Measurements from ENCODE around the gene BPIFB6.

The BPIFB6 gene

DNA sequence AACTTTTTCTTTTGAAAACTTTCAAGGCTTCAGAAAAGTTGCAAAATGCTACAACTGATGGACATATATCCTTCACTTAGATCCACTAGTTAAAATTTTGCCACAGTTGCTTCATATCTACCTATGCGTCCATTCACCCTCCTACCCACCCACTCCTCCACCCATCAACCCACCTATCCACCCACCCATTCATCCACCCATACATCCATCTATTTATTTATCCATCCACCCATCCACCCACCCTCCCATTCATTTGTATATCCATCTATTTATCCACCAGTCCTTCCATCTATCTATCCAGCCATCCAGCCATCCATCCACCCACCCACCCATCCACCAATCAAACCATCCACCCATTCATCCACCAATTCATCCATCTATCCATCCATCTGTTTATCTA lies 61.6 kb downstream of the BPIFB6 start:
- TF ChIP-seq, protein P1, sequence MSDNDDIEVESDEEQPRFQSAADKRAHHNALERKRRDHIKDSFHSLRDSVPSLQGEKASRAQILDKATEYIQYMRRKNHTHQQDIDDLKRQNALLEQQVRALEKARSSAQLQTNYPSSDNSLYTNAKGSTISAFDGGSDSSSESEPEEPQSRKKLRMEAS (IDR thresholded peaks at IDR 0.05) = no peak
- TF ChIP-seq YY1 (IDR thresholded peaks at IDR 0.05; ENCODE audit: low read depth) = no peak
- TF ChIP-seq CEBPB (IDR thresholded peaks at IDR 0.05) = no peak
- TF ChIP-seq CREB1 (IDR thresholded peaks at IDR 0.05; ENCODE audit: low read depth) = no peak
- TF ChIP-seq ZBTB7A (IDR thresholded peaks at IDR 0.05; ENCODE audit: low read depth) = no peak
- no peak for TF ChIP-seq FOXM1 (IDR thresholded peaks at IDR 0.05; ENCODE audit: borderline replicate concordance, low read depth)
- TF ChIP-seq, protein P2, sequence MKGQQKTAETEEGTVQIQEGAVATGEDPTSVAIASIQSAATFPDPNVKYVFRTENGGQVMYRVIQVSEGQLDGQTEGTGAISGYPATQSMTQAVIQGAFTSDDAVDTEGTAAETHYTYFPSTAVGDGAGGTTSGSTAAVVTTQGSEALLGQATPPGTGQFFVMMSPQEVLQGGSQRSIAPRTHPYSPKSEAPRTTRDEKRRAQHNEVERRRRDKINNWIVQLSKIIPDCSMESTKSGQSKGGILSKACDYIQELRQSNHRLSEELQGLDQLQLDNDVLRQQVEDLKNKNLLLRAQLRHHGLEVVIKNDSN (IDR thresholded peaks at IDR 0.05) = no peak
- no peak for TF ChIP-seq TAF1 (IDR thresholded peaks at IDR 0.05; ENCODE audit: low read depth)
- TF ChIP-seq NFIC (IDR thresholded peaks at IDR 0.05) = no peak
- TF ChIP-seq TEAD4 (IDR thresholded peaks at IDR 0.05) = no peak
- TF ChIP-seq EP300 (IDR thresholded peaks at IDR 0.05; ENCODE audit: borderline replicate concordance) = no peak
- no peak for TF ChIP-seq EGR1 (IDR thresholded peaks at IDR 0.05)
- no peak for TF ChIP-seq RAD21 (IDR thresholded peaks at IDR 0.05; ENCODE audit: low read depth)
- TF ChIP-seq TCF12 (IDR thresholded peaks at IDR 0.05; ENCODE audit: low read depth) = no peak
- TF ChIP-seq, protein P3, sequence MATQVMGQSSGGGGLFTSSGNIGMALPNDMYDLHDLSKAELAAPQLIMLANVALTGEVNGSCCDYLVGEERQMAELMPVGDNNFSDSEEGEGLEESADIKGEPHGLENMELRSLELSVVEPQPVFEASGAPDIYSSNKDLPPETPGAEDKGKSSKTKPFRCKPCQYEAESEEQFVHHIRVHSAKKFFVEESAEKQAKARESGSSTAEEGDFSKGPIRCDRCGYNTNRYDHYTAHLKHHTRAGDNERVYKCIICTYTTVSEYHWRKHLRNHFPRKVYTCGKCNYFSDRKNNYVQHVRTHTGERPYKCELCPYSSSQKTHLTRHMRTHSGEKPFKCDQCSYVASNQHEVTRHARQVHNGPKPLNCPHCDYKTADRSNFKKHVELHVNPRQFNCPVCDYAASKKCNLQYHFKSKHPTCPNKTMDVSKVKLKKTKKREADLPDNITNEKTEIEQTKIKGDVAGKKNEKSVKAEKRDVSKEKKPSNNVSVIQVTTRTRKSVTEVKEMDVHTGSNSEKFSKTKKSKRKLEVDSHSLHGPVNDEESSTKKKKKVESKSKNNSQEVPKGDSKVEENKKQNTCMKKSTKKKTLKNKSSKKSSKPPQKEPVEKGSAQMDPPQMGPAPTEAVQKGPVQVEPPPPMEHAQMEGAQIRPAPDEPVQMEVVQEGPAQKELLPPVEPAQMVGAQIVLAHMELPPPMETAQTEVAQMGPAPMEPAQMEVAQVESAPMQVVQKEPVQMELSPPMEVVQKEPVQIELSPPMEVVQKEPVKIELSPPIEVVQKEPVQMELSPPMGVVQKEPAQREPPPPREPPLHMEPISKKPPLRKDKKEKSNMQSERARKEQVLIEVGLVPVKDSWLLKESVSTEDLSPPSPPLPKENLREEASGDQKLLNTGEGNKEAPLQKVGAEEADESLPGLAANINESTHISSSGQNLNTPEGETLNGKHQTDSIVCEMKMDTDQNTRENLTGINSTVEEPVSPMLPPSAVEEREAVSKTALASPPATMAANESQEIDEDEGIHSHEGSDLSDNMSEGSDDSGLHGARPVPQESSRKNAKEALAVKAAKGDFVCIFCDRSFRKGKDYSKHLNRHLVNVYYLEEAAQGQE (IDR thresholded peaks at IDR 0.05; ENCODE audit: low read depth) = no peak

DNA sequence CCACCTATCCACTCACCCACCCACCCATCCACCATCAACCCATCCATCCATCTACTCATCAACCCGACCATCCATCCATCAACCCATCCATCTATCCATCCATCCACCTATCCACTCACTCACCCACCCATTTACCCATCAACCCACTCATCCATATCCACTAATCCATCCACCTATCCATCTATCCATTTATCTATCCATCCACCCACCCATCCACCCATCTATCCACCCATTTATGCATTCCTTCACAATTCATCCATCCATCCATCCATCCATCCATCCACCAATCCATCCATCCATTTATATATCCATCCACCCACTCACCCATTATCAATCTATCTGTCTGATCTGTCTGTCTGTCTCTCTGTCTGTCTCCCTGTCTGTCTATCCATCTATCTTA lies 62.1 kb downstream of the BPIFB6 start:
- no peak for TF ChIP-seq CEBPB (IDR thresholded peaks at IDR 0.05)
- TF ChIP-seq NFIC (IDR thresholded peaks at IDR 0.05) = no peak
- no peak for TF ChIP-seq FOXM1 (IDR thresholded peaks at IDR 0.05; ENCODE audit: borderline replicate concordance, low read depth)
- no peak for TF ChIP-seq TEAD4 (IDR thresholded peaks at IDR 0.05)
- TF ChIP-seq TCF12 (IDR thresholded peaks at IDR 0.05; ENCODE audit: low read depth) = no peak
- TF ChIP-seq ZBTB7A (IDR thresholded peaks at IDR 0.05; ENCODE audit: low read depth) = no peak
- no peak for TF ChIP-seq CREB1 (IDR thresholded peaks at IDR 0.05; ENCODE audit: low read depth)
- no peak for TF ChIP-seq YY1 (IDR thresholded peaks at IDR 0.05; ENCODE audit: low read depth)
- no peak for TF ChIP-seq EGR1 (IDR thresholded peaks at IDR 0.05)
- no peak for TF ChIP-seq RAD21 (IDR thresholded peaks at IDR 0.05; ENCODE audit: low read depth)
- TF ChIP-seq, protein P2 (IDR thresholded peaks at IDR 0.05) = no peak
- TF ChIP-seq, protein P3 (IDR thresholded peaks at IDR 0.05; ENCODE audit: low read depth) = no peak
- TF ChIP-seq, protein P1 (IDR thresholded peaks at IDR 0.05) = no peak
- TF ChIP-seq TAF1 (IDR thresholded peaks at IDR 0.05; ENCODE audit: low read depth) = no peak
- TF ChIP-seq EP300 (IDR thresholded peaks at IDR 0.05; ENCODE audit: borderline replicate concordance) = no peak
